Kasumi-1 (cell line): ENCODE data around the gene KIF5C.
"Not testable (repeated sequence)": the region's sequence is repeated elsewhere in the genome, so short reads cannot be mapped to it uniquely, and the experiment has no call there.

ENCODE experiments used
- DNase-seq, 2 experiments: peaks; one replicate each; lab custom pipeline; 2025; lab: John Stamatoyannopoulos, UW

KIF5C gene

GRCh38 chr2:148874868-148875341 is at the start of gene KIF5C:
Gene KIF5C, plus strand, starts transcription at chr2:148875227. Its CDS starts 391 bp downstream, at chr2:148875618.
- DNase-seq = no peak

GRCh38 chr2:148826791-148827190 is 48.2 kb upstream of the KIF5C start:
- no peak for DNase-seq

- DNase-seq = no peak
Measured at GRCh38 chr2:148828941-148829340, 46.1 kb upstream of the KIF5C start.

- DNase-seq = no peak
Measured at GRCh38 chr2:148829618-148830017, 45.4 kb upstream of the KIF5C start.

GRCh38 chr2:148832637-148833036 is 42.4 kb upstream of the KIF5C start:
- DNase-seq = no peak

GRCh38 chr2:148842050-148842449 is 33.0 kb upstream of the KIF5C start:
- DNase-seq = no peak

- DNase-seq = no peak
Measured at GRCh38 chr2:148848146-148848545, 26.9 kb upstream of the KIF5C start.

- DNase-seq = no peak
Measured at GRCh38 chr2:148853458-148853857, 21.6 kb upstream of the KIF5C start.

GRCh38 chr2:148860037-148860436 is 15.0 kb upstream of the KIF5C start:
- no peak for DNase-seq

GRCh38 chr2:148861367-148861766 is 13.7 kb upstream of the KIF5C start:
- DNase-seq = no peak

GRCh38 chr2:148862478-148862877 is 12.5 kb upstream of the KIF5C start:
- not testable (repeated sequence) for DNase-seq

GRCh38 chr2:148865512-148865911 is 9.5 kb upstream of the KIF5C start:
- no peak for DNase-seq

- no peak for DNase-seq
Measured at GRCh38 chr2:148866091-148866490, 8.9 kb upstream of the KIF5C start.

- DNase-seq = no peak
Measured at GRCh38 chr2:148867079-148867769, 7.8 kb upstream of the KIF5C start.

GRCh38 chr2:148875387-148876051 is 492 bp downstream of the KIF5C start:
- DNase-seq = no peak

GRCh38 chr2:148876202-148876594 is 1.2 kb downstream of the KIF5C start:
- DNase-seq = no peak

GRCh38 chr2:148876595-148877402 is 1.8 kb downstream of the KIF5C start:
- DNase-seq = no peak

- no peak for DNase-seq
Measured at GRCh38 chr2:148877403-148877740, 2.3 kb downstream of the KIF5C start.

GRCh38 chr2:148880636-148881035 is 5.6 kb downstream of the KIF5C start:
- DNase-seq = no peak

- DNase-seq = no peak
Measured at GRCh38 chr2:148882051-148882450, 7.0 kb downstream of the KIF5C start.

- no peak for DNase-seq
Measured at GRCh38 chr2:148885209-148885608, 10.2 kb downstream of the KIF5C start.

- DNase-seq = no peak
Measured at GRCh38 chr2:148885988-148886387, 11.0 kb downstream of the KIF5C start.
